Right hindlimb (tissue), 1 donor: ENCODE measurements around the gene AMACR.
"Not testable (repeated sequence)": the region's sequence is repeated elsewhere in the genome, so short reads cannot be mapped to it uniquely, and the experiment has no call there.

Experiments
- DNase-seq: peaks from one replicate; pipeline ENCODE4 v3.0.0-alpha.2; 2018

Gene AMACR

DNA sequence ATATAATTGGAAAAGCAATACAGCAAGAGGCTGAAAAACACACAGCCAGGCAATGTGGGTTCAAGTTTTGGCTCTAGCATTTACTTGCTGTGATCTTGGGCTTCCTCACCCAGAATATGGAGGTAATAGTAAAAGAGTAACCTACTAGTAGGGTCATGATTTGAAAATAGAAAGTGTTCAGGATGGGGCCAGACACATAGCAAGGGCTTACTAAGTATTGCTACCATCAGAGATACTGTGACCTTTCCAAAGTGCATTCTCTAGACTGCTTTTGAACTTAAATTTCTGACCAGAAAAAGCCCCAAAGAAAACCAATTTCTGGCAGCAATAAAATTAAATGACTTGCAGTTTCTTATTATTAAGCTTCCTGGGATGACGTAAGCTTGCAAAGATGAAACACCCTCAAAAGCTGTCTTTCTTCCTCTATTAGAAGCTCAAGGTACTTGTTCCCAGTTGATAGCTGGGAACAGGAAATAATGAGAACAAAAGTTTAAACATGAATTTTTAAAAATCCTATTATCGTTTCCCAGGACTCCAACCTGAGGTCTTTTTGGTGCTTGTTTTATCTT is 43.6 kb downstream of the AMACR start:
- DNase-seq = no peak

GRCh38 chr5:33958176-33958575 is 49.7 kb downstream of the AMACR start:
- DNase-seq = no peak

GRCh38 chr5:33957577-33958150 is 50.2 kb downstream of the AMACR start:
- no peak for DNase-seq

DNA sequence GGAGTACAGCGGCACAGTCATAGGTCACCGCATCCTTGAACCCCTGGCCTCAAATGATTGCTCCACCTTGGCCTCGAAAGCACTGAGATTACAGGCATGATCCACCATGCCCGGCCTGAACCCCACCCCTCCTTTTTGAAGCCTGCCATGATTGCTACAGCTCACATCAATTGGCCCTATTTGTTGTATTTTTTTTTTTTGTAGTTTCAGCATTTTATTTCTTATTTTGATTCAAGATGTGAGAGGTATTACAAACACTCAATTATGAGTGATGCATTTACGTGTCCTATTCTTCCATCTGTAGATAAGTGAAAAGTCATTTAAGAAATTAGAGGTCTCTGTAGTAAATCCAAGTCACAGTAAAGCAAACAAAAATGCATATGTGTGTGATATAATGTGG is 55.7 kb downstream of the AMACR start:
- not testable (repeated sequence) for DNase-seq

DNA sequence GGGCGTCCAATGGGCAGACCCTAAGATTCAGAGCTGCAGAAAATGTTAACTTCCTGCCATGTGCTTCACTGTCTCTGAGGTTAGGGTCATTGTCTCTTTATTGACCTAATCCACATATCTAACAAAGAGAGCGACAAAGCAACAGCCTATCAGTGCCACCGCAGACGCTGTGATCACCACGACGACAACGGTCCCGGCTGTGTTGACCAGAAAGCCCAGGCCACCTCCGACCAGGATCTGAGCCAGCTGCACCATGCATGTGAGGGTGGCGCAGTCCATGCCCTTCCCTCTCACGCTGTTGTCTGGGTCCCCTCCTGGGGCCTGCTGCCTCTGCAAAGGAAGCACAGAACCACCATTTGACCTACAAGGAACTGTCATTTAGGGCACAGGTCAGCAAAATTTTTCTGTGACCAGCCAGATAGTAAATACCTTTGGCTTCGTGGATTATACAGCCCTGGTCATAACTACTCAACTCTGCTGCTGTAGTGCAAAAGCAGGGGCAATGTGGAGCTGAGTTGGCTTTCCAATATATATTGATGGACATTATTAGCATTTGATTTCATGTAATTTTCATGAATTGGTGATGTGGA is 63.2 kb downstream of the AMACR start:
- no peak for DNase-seq

- DNase-seq = no peak
Observed at GRCh38 chr5:33941090-33941489, 66.8 kb downstream of the AMACR start.

DNA sequence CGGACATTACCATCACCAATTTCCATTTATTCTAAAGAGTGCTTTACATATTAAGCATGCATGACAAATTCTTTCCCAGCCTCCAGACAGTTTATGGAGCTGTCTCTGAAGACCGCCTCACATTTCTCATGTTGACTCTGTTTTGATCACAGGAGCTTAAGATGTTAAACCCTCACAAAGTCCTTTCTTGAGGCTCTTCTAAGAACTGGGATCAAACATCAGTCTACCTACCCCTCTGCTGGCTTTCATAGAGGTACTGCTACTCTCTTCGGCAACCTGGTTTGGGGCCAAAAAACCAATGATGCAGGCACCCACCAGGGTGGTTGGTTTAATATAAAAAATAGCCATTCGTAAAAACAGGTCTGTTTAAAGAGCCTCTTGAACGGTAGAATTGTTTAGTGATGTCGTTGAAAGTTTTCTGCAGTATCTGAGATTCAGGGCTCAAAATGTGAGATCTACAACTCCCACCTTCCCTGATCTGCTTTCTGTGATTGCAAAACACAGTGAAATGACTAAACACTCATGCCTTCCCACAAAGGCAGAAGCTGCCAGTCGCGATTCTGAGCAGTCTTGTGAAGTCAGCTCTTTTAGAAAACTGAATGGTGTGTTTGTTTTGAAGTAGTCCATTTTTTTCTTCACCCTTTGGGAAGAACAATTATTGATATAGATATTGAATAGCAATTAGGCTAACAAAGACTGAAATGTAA is 68.1 kb downstream of the AMACR start:
- no peak for DNase-seq

DNA sequence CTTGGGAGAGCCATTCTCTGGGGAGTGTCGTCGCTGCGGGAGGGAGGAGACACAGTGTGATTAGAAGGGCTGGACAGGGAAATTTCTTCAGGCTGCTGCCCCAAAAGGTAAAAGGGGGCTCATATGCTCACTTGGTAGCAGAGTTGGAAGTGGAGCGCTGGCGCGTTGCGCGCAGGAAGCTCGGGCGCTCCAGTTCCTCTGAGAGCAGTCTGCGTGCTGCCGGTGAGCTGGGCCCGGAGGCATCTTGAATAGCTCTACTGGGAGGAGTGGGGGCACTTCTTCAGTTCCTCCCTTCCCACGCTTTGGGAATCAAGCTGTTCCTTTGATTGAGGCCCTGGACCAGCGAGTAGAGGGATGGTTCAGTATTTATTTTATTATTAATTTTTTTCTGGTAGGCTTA is 69.0 kb downstream of the AMACR start:
- DNase-seq = no peak

DNA sequence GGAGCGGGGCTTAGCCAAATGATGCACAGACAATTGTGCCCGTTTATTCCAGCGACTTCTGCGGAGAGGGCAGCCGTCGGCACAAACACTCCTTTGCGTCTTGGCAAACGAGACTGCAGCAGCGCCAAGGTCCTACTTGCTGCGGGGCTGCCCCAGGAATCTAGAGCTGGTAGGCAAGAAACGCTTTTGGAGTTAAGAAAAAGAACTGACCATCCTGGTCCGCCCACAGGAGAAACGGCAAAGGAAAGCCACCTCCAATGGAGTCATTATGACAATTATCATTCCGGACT is 69.4 kb downstream of the AMACR start:
- no peak for DNase-seq

GRCh38 chr5:33937707-33938506 is 69.9 kb downstream of the AMACR start:
- DNase-seq = no peak

DNA sequence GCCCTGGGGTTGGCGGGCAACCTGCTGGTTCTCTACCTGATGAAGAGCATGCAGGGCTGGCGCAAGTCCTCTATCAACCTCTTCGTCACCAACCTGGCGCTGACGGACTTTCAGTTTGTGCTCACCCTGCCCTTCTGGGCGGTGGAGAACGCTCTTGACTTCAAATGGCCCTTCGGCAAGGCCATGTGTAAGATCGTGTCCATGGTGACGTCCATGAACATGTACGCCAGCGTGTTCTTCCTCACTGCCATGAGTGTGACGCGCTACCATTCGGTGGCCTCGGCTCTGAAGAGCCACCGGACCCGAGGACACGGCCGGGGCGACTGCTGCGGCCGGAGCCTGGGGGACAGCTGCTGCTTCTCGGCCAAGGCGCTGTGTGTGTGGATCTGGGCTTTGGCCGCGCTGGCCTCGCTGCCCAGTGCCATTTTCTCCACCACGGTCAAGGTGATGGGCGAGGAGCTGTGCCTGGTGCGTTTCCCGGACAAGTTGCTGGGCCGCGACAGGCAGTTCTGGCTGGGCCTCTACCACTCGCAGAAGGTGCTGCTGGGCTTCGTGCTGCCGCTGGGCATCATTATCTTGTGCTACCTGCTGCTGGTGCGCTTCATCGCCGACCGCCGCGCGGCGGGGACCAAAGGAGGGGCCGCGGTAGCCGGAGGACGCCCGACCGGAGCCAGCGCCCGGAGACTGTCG is 70.7 kb downstream of the AMACR start:
- no peak for DNase-seq

- DNase-seq = peak; percentile 20
Observed at GRCh38 chr5:33936381-33937016, 71.4 kb downstream of the AMACR start, which contains the start of gene RXFP3. Gene RXFP3 (plus strand): TSS chr5:33936386. CDS start chr5:33936741, 355 bp downstream.
